ENCODE data around the gene CHRNA4. TPM values are rescaled to one million over a fixed set of nuclear protein-coding genes. Genes with fewer than 3 reads are reported as not detected.

Gene CHRNA4
- total and polyA plus RNA-seq, 9 of the 15 experiments (the other 6 are each of a cell fraction or from before 2014, with no cell fraction given) = not detected

GRCh38 chr20:63327231-63327745 is 33.9 kb downstream of the CHRNA4 start:
- POLR2A ChIA-PET = no interaction called here
- DNase-seq (ENCODE audit: extremely low read depth in 1 of 4, low spot score in 3 of 4) (no peak), FAIRE-seq (no peak), ATAC-seq (no peak)
- Histone ChIP-seq H3K9me1 (ENCODE audit: control insufficient read depth, insufficient read depth, low read length) (no peaks in the 10 kb centered on the region), H3K36me3 (ENCODE audit: control insufficient read depth, insufficient read depth, low read length) (no peaks in the 10 kb centered on the region), H3K9me3 (replicated peaks; ENCODE audit: control insufficient read depth, insufficient read depth, low read depth, low read length) (no peaks in the 10 kb centered on the region), H3K79me2 (ENCODE audit: control insufficient read depth, insufficient read depth, low read length) (no peaks in the 10 kb centered on the region), H3K4me2 (ENCODE audit: insufficient read depth, low read length) (no peak overlapping the region), H3K27ac (ENCODE audit: extremely low read depth, low read depth, low read length) (no peak overlapping the region), H4K20me1 (replicated peaks; ENCODE audit: control insufficient read depth, insufficient read depth, low read length) (no peaks in the 10 kb centered on the region), H3K4me1 (replicated peaks in 1 of 2; ENCODE audit: control insufficient read depth in 2 of 2, insufficient read depth in 2 of 2, low read length in 2 of 2) (peaks cover 0 to 27% of the 10 kb centered on the region in 2 experiments; a peak in 1 of 5 replicates), H2AFZ (ENCODE audit: low read depth, low read length) (no peak overlapping the region), H3K27me3 (ENCODE audit: control insufficient read depth in 2 of 2, insufficient read depth in 2 of 2, low read length in 2 of 2) (peaks cover 13 to 15% of the 10 kb centered on the region in 2 experiments; a peak in 4 of 5 replicates), H3K9ac (ENCODE audit: insufficient read depth in 1 of 2, low read depth in 2 of 2, low read length in 2 of 2) (no peak overlapping the region), H3K4me3 (no peak overlapping the region)
- CTCF ChIA-PET (ENCODE audit: low intra/inter-chr PET ratio) = no interaction called here
- BruUV-seq (replicated peaks) = no TSS peak
- 41% methylated on average over 5 of the region's 8 CpGs for WGBS (ENCODE audit: insufficient coverage, low coverage, missing lambda C conversion rate)
- in situ Hi-C loops (cut with MboI) (no loop called here), intact Hi-C loops (cut with micrococcal nuclease) (no loop called here)
- peak; percentile 33; the same call in 1 of the 2 replicates for TF ChIP-seq ELF1 (tag; IDR thresholded peaks at IDR 0.05)
- peak; percentile 6; the same call in 1 of the 2 replicates for TF ChIP-seq ZBTB40 (IDR thresholded peaks at IDR 0.05)
- TF ChIP-seq ZBTB40 (CRISPR knock-in tag; IDR thresholded peaks at IDR 0.05) = no peak
- TF ChIP-seq ASH1L (IDR thresholded peaks at IDR 0.05; ENCODE audit: borderline replicate concordance, low read depth, partially characterized antibody) = no peak
- no peak for TF ChIP-seq FOXA1 (IDR thresholded peaks at IDR 0.05; ENCODE audit: borderline replicate concordance)
- no peak for TF ChIP-seq ZNF274 (IDR thresholded peaks at IDR 0.05; ENCODE audit: borderline replicate concordance, low read depth, low read length)
- TF ChIP-seq PCBP2 (IDR thresholded peaks at IDR 0.05; ENCODE audit: low read depth, low read length, poor library complexity, severe bottlenecking) = no peak
- TF ChIP-seq PYGO2 (tag; IDR thresholded peaks at IDR 0.05) = no peak
- TF ChIP-seq SMC3 (conservative IDR thresholded peaks at IDR 0.05; ENCODE audit: insufficient read depth, low read depth, low read length) = no peak
- no peak for TF ChIP-seq ZNF696 (CRISPR knock-in tag; conservative IDR thresholded peaks at IDR 0.05)
- TF ChIP-seq GABPA (tag; conservative IDR thresholded peaks at IDR 0.05; ENCODE audit: low read depth) = peak; percentile 41
- TF ChIP-seq ZKSCAN1 (IDR thresholded peaks at IDR 0.05; ENCODE audit: low read depth, low read length) = no peak

All from K562 (cell line).